NOMO-1 treated with DMSO at 0.1 percent for 48 hours (cell line): ENCODE measurements around the gene TOPBP1.
"Not testable (repeated sequence)": the region's sequence is repeated elsewhere in the genome, so short reads cannot be mapped to it uniquely, and the experiment has no call there.

Experiments
- DNase-seq: peaks from one replicate; lab custom pipeline; 2025; ENCODE audit not compliant: unreplicated experiment; lab: John Stamatoyannopoulos, UW

TOPBP1 gene

GRCh38 chr3:133675631-133676335 lies 14.0 kb upstream of the TOPBP1 start:
- no peak for DNase-seq

GRCh38 chr3:133674290-133674919 lies 12.7 kb upstream of the TOPBP1 start:
- DNase-seq = no peak

GRCh38 chr3:133673746-133674145 lies 12.0 kb upstream of the TOPBP1 start:
- DNase-seq = no peak

GRCh38 chr3:133672461-133672860 lies 10.7 kb upstream of the TOPBP1 start:
- DNase-seq = no peak

DNA sequence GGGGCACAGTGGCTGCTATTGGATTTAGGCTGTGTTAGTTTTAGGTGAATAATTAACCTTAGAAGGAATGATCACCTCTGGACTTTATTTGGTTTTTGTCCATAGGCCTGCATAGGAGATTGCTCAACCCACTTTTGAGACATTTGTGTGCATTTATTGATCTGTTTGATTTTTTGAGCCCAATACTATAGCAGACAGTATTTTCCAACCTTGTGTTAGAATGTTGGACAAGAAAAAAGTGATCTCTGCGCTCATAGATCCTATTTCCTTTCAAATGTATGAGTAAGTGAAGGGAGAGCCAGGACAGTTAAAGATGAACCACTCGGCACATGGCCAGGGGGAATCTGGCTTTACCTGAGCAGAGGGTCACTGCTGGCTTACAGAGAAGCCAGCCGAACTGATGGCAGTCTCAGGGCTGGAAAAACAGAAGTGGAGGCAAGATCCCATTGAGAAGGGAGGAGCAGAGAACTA lies 8.8 kb upstream of the TOPBP1 start:
- DNase-seq = no peak

GRCh38 chr3:133669949-133670524 lies 8.3 kb upstream of the TOPBP1 start:
- no peak for DNase-seq

GRCh38 chr3:133667118-133667517 lies 5.4 kb upstream of the TOPBP1 start:
- DNase-seq = no peak

GRCh38 chr3:133665188-133665587 lies 3.4 kb upstream of the TOPBP1 start:
- DNase-seq = not testable (repeated sequence)

- peak; percentile 75 for DNase-seq
Measured at GRCh38 chr3:133663569-133664313, 2.0 kb upstream of the TOPBP1 start.

- peak; percentile 52 for DNase-seq
Measured at GRCh38 chr3:133662278-133662651, 524 bp upstream of the TOPBP1 start.

GRCh38 chr3:133659806-133660205 lies 1.9 kb downstream of the TOPBP1 start:
- no peak for DNase-seq

GRCh38 chr3:133655731-133656515 lies 5.8 kb downstream of the TOPBP1 start:
- no peak for DNase-seq

DNA sequence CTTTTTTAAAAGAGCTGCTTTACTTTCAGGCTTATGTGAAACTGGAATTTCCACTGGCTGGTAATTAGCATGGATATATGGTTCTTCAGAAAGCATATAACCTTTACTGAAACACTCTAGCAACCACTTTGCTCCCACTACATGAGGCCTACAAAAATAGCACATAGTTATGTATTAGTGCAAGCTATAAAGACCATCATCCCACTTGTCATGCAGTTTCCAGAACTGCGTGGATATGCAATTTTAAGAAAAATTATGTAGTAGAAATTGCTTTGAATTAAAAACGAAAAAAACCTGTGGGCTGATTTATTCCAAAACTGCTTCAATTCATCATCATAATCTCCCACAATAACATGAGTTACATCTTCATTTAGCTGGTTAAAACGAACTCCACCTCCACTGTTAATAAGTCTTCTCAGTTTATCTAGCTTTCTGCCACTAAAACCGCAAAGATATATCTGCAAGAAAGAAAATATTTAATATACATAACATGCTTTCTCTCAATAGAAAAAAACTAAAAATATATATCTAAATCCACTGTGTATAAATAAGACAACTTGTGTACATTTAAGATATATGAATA lies 12.2 kb downstream of the TOPBP1 start:
- no peak for DNase-seq

- no peak for DNase-seq
Measured at GRCh38 chr3:133644768-133645167, 17.0 kb downstream of the TOPBP1 start.

GRCh38 chr3:133643611-133644010 lies 18.1 kb downstream of the TOPBP1 start:
- no peak for DNase-seq

- no peak for DNase-seq
Measured at GRCh38 chr3:133641254-133641653, 20.5 kb downstream of the TOPBP1 start.

DNA sequence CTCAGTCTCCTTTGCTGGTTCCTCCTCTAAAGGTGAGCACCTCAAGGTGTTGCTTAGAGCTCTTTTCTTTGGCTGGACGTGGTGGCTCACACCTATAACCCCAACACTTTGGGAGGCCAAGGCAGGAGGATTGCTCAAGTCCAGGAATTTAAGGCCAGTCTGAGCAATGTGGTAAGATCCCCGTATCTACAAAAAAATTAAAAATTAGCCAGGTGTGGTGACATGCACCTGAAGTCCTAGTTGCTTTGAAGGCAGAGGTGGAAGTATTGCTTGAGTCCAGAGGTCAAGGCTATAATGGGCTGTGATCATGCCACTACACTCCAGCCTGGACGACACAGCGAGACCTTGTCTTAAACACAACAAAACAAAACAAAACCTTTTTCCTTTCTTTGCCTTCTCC lies 28.3 kb downstream of the TOPBP1 start:
- DNase-seq = no peak

GRCh38 chr3:133629146-133629545 lies 32.6 kb downstream of the TOPBP1 start:
- no peak for DNase-seq

- no peak for DNase-seq
Measured at GRCh38 chr3:133627789-133628188, 34.0 kb downstream of the TOPBP1 start.

DNA sequence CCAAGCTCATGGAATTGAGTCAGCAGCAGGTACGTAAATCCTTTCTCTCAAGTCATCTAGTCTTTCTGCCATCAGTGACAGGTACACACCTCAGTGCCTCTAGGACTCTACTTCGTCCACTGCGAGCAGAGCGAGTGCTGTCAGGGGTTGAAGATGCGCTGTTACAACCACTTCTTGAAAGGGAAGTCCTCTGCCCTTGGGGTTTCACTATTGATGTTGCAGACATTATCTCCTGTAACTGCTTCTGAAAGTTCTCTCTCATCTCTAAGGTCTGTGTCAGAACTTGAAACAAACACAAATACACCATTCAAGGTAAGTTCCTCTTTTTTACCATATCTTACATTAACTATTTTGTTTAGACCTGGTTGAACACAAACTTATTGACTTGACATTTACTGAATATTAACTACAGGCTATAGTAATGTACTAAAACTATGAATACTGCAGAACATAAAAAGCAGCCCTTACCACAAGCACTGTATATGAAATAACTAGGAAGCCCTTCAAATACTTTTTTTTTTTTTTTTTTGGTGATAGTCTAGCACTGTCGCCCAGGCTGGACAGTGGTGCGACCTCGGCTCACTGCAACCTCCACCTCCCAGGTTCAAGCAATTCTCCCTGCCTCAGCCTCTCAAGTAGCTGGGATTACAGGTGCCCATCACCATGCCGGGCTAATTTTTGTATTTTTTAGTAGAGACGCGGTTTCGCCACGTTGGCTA lies 41.5 kb downstream of the TOPBP1 start:
- no peak for DNase-seq
